SK-N-SH treated with all-trans-retinoic acid at 6 μM for 48 hours (cell line): ENCODE measurements around the gene STK17B.

Source experiments
- ARNTL ChIP-seq: fragments of 450-650 bp; formaldehyde crosslinking; IDR thresholded peaks from 2 replicates; pipeline ENCODE4 v1.5.0; 2020; ENCODE audit warnings: low read depth, mild to moderate bottlenecking, moderate library complexity, borderline replicate concordance
- OSR1 ChIP-seq: fragments of 250-450 bp; sonication (Bioruptor Pico); IDR thresholded peaks from 2 replicates; pipeline ENCODE4 v1.8.0; 2022; ENCODE audit warnings: moderate library complexity, mild to moderate bottlenecking, inconsistent platforms
- PATZ1 ChIP-seq: fragments of 250-450 bp; sonication (Bioruptor Pico); IDR thresholded peaks from 2 replicates; pipeline ENCODE4 v1.8.0; 2020; ENCODE audit warnings: mild to moderate bottlenecking, moderate library complexity, borderline replicate concordance
- RARB ChIP-seq: fragments of 250-450 bp; sonication (Bioruptor Pico); IDR thresholded peaks from 2 replicates; pipeline ENCODE4 v1.8.0; 2021; ENCODE audit warnings: mild to moderate bottlenecking, moderate library complexity
- ZFP3 ChIP-seq: fragments of 250-450 bp; sonication (Bioruptor Pico); IDR thresholded peaks from 2 replicates; pipeline ENCODE4 v1.5.0; 2020; ENCODE audit warnings: mild to moderate bottlenecking, moderate library complexity
- ZFP30 ChIP-seq: fragments of 450-650 bp; formaldehyde crosslinking; IDR thresholded peaks from 2 replicates; pipeline ENCODE4 v1.5.0; 2022; ENCODE audit warnings: mild to moderate bottlenecking, moderate library complexity

GRCh38 chr2:196205011-196205766 lies 33.8 kb upstream of the STK17B start:
- TF ChIP-seq OSR1 (CRISPR knock-in tag) (no peak), PATZ1 (CRISPR knock-in tag) (no peak), ZFP3 (no peak), ZFP30 (CRISPR knock-in tag) (no peak), RARB (CRISPR knock-in tag) (no peak), ARNTL (CRISPR knock-in tag) (no peak)
